PC-3 (cell line): ENCODE data around the gene GJB4. TPM values are rescaled to one million over a fixed set of nuclear protein-coding genes. Genes with fewer than 3 reads are reported as not detected.

Experiments used
- ATAC-seq: fragments of 200-7000 bp; cut with Tn5 transposase; 2 replicates; pipeline ENCODE4 v1.9.1; 2020; ENCODE audit warnings: mild to moderate bottlenecking, moderate library complexity
- BruUV-seq: library from RNA; stranded (reverse); fragments of 400-500 nt; replicated peaks from 2 replicates; lab custom pipeline; 2021; lab: Mats Ljungman, UMichigan
- CTCF ChIA-PET: fragments of 300-600 bp; sonication (Branson Sonifier 250); formaldehyde crosslinking; loops from one replicate; lab custom pipeline; 2022; ENCODE audit warnings: antibody characterized with exemption; lab: Charles Lee
- POLR2A ChIA-PET: fragments of 300-600 bp; sonication (Branson Sonifier 250); formaldehyde crosslinking; loops from one replicate; lab custom pipeline; 2022; ENCODE audit warnings: antibody characterized with exemption; ENCODE audit not compliant: unreplicated experiment; lab: Charles Lee
- DNase-seq: peaks from one replicate; pipeline ENCODE4 v3.0.0-alpha.2; 2015
- H2AFZ ChIP-seq: fragments of 300-600 bp; sonication (generic); 2 replicates; pipeline ENCODE4 v1.6.0; 2016; ENCODE audit warnings: antibody characterized with exemption, low read length
- H3F3A ChIP-seq: fragments of 300-600 bp; sonication (generic); one replicate; pipeline ENCODE4 v1.6.0; 2017; ENCODE audit warnings: antibody characterized with exemption, low read length, control low read depth, mild to moderate bottlenecking; ENCODE audit not compliant: unreplicated experiment
- H3K27ac ChIP-seq: fragments of 300-600 bp; sonication (generic); 2 replicates; pipeline ENCODE4 v1.5.1; 2016; ENCODE audit warnings: mild to moderate bottlenecking, low read length
- H3K27me3 ChIP-seq: fragments of 300-600 bp; sonication (generic); 2 replicates; pipeline ENCODE4 v1.6.1; 2016; ENCODE audit warnings: low read length, mixed read lengths
- H3K36me3 ChIP-seq: fragments of 300-600 bp; sonication (generic); 2 replicates; pipeline ENCODE4 v1.6.1; 2016; ENCODE audit warnings: low read depth, mixed run types, low read length, mixed read lengths
- H3K4me1 ChIP-seq: fragments of 300-600 bp; sonication (generic); 2 replicates; pipeline ENCODE4 v1.5.1; 2016; ENCODE audit warnings: low read length; ENCODE audit not compliant: insufficient read depth
- H3K4me2 ChIP-seq: fragments of 300-600 bp; sonication (generic); 2 replicates; pipeline ENCODE4 v1.6.0; 2016; ENCODE audit warnings: low read length
- H3K4me3 ChIP-seq: fragments of 300-600 bp; sonication (generic); 2 replicates; pipeline ENCODE4 v1.5.1; 2016; ENCODE audit warnings: mild to moderate bottlenecking, low read length, mixed read lengths
- H3K79me2 ChIP-seq: fragments of 300-600 bp; sonication (generic); 2 replicates; pipeline ENCODE4 v1.6.1; 2017; ENCODE audit warnings: low read length, mixed read lengths
- H3K9ac ChIP-seq: fragments of 300-600 bp; sonication (generic); 2 replicates; pipeline ENCODE4 v1.6.0; 2016; ENCODE audit warnings: mild to moderate bottlenecking, low read length
- H3K9me2 ChIP-seq: fragments of 300-600 bp; sonication (generic); replicated peaks from 2 replicates; pipeline ENCODE4 v1.6.1; 2016; ENCODE audit warnings: mixed run types, low read length, mixed read lengths
- H3K9me3 ChIP-seq: fragments of 300-600 bp; sonication (generic); 2 replicates; pipeline ENCODE4 v1.6.1; 2016; ENCODE audit warnings: low read length, mixed read lengths
- H4K20me1 ChIP-seq: fragments of 300-600 bp; sonication (generic); 2 replicates; pipeline ENCODE4 v1.6.1; 2016; ENCODE audit warnings: low read length, mixed read lengths
- EZH2 ChIP-seq: fragments of 300-600 bp; sonication (generic); IDR thresholded peaks from one replicate; pipeline ENCODE4 v1.6.1; 2017; ENCODE audit warnings: antibody characterized with exemption, mild to moderate bottlenecking, low read length; ENCODE audit not compliant: unreplicated experiment
- EZH2phosphoT487 ChIP-seq: fragments of 300-600 bp; sonication (generic); IDR thresholded peaks from 2 replicates; pipeline ENCODE4 v1.6.1; 2018; ENCODE audit warnings: mild to moderate bottlenecking, antibody characterized with exemption, low read length, borderline replicate concordance
- intact Hi-C: fragments of 100-400 bp; cut with micrococcal nuclease; formaldehyde crosslinking; loops from 2 replicates; pipeline ENCODE4 v1.9.0; 2023
- total RNA-seq: library from RNA; depleted of rRNA; stranded (reverse); fragments of >200 nt; gene quantifications from 2 replicates; pipeline ENCODE4 v1.2.3, GENCODE V29; 2014
- TF ChIP-seq, protein P1 (sequence below): fragments of 300-600 bp; sonication (generic); conservative IDR thresholded peaks from 2 replicates; pipeline ENCODE4 v1.5.1; 2017; ENCODE audit warnings: antibody characterized with exemption, low read depth, mild to moderate bottlenecking, low read length

Gene GJB4
- total RNA-seq, 1 experiment from 2014 or later, result not detected

DNA sequence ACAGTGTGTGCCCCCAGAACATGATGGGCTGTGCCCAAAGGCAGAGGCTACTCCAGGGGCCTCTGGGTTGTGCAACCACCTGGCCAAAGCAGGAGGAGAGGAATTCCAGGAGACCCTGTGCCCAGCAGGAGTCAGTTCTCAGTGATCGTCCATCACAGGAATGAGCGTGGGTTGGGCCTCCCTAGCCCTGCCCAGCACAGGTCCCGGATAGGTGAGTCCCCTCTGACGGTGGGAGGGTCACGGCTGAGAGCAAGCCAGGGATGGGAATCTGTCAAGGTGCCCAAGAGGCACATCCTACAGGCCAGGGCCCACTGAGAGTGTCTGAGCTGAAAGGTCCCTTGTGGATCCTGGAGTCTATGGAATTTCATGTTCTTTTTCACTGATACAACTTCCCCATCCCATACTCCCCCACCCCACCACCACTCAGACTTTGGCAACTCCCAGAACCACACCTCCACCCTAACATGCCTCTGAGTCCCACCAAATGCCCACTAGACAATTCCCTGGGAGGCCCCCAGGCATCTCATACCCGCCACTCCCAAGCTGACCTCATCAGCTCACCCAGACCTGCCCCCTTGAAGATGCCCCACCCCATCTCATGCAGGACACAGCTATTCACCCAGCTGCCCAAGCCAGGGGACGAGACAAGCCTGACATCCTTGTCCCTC is 3.1 kb downstream of the GJB4 start:
- no peaks in the 10 kb centered on the region for H3K36me3 ChIP-seq
- H4K20me1 ChIP-seq, result no peaks in the 10 kb centered on the region
- 0 out of 2 replicates have a peak overlapping the region, but pooled peaks have one; percentile 20 for H2AFZ ChIP-seq
- no peaks in the 10 kb centered on the region for H3K79me2 ChIP-seq
- ChIA-PET CTCF (interaction anchor here (0.7 to 1.0 kb wide), 4 partner anchors 18 to 90 kb away, joined by 3 to 5 read pairs (median 3); partner anchors contain the start of gene GJB3), POLR2A (interaction anchor here (0.6 to 0.8 kb wide), 2 partner anchors 17 to 19 kb away, joined by 3 read pairs; no protein-coding TSS in a partner anchor)
- TSS peak; percentile 87 for BruUV-seq
- H3K9me3 ChIP-seq, result no peaks in the 10 kb centered on the region
- DNase-seq (peak; percentile 57), ATAC-seq (peak; percentile 48)
- peak overlapping the region; percentile 82 for H3K4me2 ChIP-seq
- no peaks in the 10 kb centered on the region for H3K9me2 ChIP-seq
- H3K4me1 ChIP-seq, result peaks cover 36% of the 10 kb centered on the region
- no peaks in the 10 kb centered on the region for H3F3A ChIP-seq
- peak overlapping the region; percentile 96 for H3K27ac ChIP-seq
- TF ChIP-seq, protein P1, sequence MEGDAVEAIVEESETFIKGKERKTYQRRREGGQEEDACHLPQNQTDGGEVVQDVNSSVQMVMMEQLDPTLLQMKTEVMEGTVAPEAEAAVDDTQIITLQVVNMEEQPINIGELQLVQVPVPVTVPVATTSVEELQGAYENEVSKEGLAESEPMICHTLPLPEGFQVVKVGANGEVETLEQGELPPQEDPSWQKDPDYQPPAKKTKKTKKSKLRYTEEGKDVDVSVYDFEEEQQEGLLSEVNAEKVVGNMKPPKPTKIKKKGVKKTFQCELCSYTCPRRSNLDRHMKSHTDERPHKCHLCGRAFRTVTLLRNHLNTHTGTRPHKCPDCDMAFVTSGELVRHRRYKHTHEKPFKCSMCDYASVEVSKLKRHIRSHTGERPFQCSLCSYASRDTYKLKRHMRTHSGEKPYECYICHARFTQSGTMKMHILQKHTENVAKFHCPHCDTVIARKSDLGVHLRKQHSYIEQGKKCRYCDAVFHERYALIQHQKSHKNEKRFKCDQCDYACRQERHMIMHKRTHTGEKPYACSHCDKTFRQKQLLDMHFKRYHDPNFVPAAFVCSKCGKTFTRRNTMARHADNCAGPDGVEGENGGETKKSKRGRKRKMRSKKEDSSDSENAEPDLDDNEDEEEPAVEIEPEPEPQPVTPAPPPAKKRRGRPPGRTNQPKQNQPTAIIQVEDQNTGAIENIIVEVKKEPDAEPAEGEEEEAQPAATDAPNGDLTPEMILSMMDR, result no peak
- no peak for TF ChIP-seq EZH2phosphoT487
- no peak for TF ChIP-seq EZH2
- intact Hi-C loops, result loop anchor here (1.0 to 2.0 kb wide), 2 partner anchors 9 to 16 kb away; no protein-coding TSS in a partner anchor
- peak overlapping the region; percentile 61 for H3K9ac ChIP-seq
- H3K4me3 ChIP-seq, result peak overlapping the region; percentile 34; the same call in 1 of the 2 replicates
- no peaks in the 10 kb centered on the region for H3K27me3 ChIP-seq

DNA sequence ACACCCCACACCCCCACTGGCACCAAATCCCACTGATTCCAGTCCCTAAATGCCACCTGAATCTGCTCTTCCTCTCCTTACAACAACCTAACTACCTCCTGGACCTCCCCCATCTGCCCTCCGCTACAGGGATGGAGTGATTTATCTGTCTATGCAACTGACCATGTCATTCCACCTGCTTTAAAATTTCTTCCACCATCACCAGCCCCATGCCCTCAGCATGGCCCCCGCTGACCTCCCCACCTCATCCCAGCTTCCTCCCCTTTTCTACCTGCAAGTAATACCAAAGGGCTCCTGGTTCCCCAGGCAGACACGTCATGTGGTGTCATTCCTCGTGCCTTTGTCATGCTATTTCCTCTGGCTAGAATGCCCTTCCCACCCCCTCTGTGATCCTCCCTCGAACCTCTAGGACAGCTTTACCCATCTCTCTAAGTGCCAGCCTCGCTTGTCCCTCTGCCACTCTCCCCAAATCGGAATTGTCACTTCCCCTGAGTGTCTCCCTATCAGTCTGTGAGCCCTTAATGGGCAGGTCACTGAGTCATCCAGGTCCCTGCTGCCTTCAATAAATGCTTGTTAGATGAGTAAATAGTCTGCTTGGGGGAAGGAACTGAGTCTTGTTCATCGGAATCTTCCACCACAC is 3.7 kb downstream of the GJB4 start:
- intact Hi-C loops, result loop anchor here (1.0 to 2.0 kb wide), 2 partner anchors 10 to 16 kb away; no protein-coding TSS in a partner anchor
- DNase-seq (peak; percentile 96), ATAC-seq (peak; percentile 86)
- Histone ChIP-seq H4K20me1 (no peaks in the 10 kb centered on the region), H3K4me1 (peaks cover 36% of the 10 kb centered on the region), H3K27ac (peak overlapping the region; percentile 96), H3K27me3 (no peaks in the 10 kb centered on the region), H3K9ac (peak overlapping the region; percentile 61), H3K4me2 (peak overlapping the region; percentile 82), H3F3A (no peaks in the 10 kb centered on the region), H3K36me3 (no peaks in the 10 kb centered on the region), H2AFZ (peak overlapping the region; percentile 20), H3K9me3 (no peaks in the 10 kb centered on the region), H3K4me3 (peak overlapping the region; percentile 51; the same call in 1 of the 2 replicates), H3K79me2 (no peaks in the 10 kb centered on the region), H3K9me2 (no peaks in the 10 kb centered on the region)
- POLR2A ChIA-PET, result interaction anchor here (0.6 kb wide), 1 partner anchor 16 kb away, joined by 3 read pairs; no protein-coding TSS in a partner anchor
- TF ChIP-seq EZH2phosphoT487 (no peak), EZH2 (no peak)
- TF ChIP-seq, protein P1, result no peak
- BruUV-seq, result no TSS peak
- CTCF ChIA-PET, result interaction anchor here (0.8 to 1.0 kb wide), 3 partner anchors 18 to 89 kb away, joined by 3 to 5 read pairs (median 3); partner anchors contain the start of gene GJB3
